Measurements from ENCODE around the gene NT5DC1.

- TF ChIP-seq EZH2 (IDR thresholded peaks at IDR 0.05; ENCODE audit: insufficient read depth, low read length) (no peak), CTCF (IDR thresholded peaks at IDR 0.05; ENCODE audit: insufficient read depth, low read depth, low read length) (no peak)
Measured at GRCh38 chr6:116101302-116101718, 657 bp downstream of the NT5DC1 start.

Data from astrocyte (in vitro differentiated cells and primary cell).